ENCODE data around the gene SMDT1. TPM values are rescaled to one million over a fixed set of nuclear protein-coding genes. Genes with fewer than 3 reads are reported as not detected.
A peak's percentile ranks its signal among the peaks of the same experiment; 100 is the strongest.
"Not testable (repeated sequence)": the region's sequence is repeated elsewhere in the genome, so short reads cannot be mapped to it uniquely, and the experiment has no call there.

Gene SMDT1
- total RNA-seq, 1 experiment from 2014 or later = 76.9 TPM

DNA sequence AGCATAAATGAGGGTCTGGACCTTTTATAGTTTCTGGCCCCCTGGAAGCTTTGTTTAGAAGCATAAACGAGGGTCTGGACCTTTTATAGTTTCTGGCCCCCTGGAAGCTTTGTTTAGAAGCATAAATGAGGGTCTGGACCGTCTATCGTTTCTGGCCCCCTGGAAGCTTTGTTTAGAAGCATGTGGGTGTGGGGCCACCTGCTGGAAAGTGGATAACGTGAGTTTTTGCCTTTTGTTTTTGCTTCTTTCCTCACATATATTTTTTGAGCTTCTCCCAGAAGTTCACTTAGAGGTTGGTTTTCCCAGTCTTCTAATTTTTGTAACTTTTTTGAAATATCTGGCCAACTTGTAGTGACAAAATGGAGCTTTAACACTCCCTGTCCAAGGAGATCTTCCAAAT, 33.3 kb downstream of the SMDT1 start:
- peak; percentile 15 for TF ChIP-seq CTCF (IDR thresholded peaks at IDR 0.05; ENCODE audit: unreplicated experiment)
- H3K27ac Mint-ChIP-seq (ENCODE audit: low read depth, unreplicated experiment); H3K4me3 Mint-ChIP-seq (ENCODE audit: unreplicated experiment); BruUV-seq (replicated peaks); H3K27me3 Mint-ChIP-seq (ENCODE audit: insufficient read depth, unreplicated experiment); H3K9me3 Mint-ChIP-seq (ENCODE audit: unreplicated experiment); H3K36me3 Mint-ChIP-seq (ENCODE audit: insufficient read depth, unreplicated experiment); H3K4me1 Mint-ChIP-seq (ENCODE audit: insufficient read depth, unreplicated experiment): not testable (repeated sequence)
- POLR2A ChIA-PET = interaction anchor here (0.6 to 1.1 kb wide), 2 partner anchors 10 to 143 kb away, joined by 3 to 4 read pairs; partner anchors contain the start of gene SEPTIN3
- DNase-seq (ENCODE audit: unreplicated experiment) = peak; percentile 28
- CTCF ChIA-PET = interaction anchor here (0.7 to 2.1 kb wide), 8 partner anchors 10 to 1131 kb away, joined by 3 to 10 read pairs (median 4); partner anchors contain the start of gene NDUFA6
- intact Hi-C loops (cut with micrococcal nuclease) = loop anchor here (5.0 kb wide), 1 partner anchor 290 kb away; no protein-coding TSS in a partner anchor

DNA sequence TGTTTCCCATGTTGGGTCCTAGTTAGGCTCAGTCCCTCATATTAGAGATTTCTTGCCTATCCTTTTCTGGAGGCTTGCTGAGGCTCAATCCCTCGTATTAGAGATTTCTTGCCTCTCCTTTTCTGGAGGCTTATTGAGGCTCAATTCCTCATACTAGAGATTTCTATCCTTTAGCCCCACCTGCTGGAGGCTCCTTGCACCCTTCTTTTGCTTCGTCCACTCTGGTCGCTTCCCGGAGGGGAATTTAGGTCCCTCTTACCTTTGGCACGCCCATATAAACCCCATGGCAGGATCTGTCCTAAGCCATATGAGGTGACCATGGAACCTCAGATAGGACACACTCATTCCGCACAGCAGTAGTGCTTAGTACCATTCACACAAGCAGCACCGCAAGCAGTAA, 35.2 kb downstream of the SMDT1 start:
- intact Hi-C loops (cut with micrococcal nuclease) = loop anchor here (1.0 to 5.0 kb wide), 2 partner anchors 148 to 292 kb away; no protein-coding TSS in a partner anchor
- no peak overlapping the region for H3K4me3 Mint-ChIP-seq (ENCODE audit: unreplicated experiment)
- no peaks in the 10 kb centered on the region for H3K9me3 Mint-ChIP-seq (ENCODE audit: unreplicated experiment)
- no peaks in the 10 kb centered on the region for H3K27me3 Mint-ChIP-seq (ENCODE audit: insufficient read depth, unreplicated experiment)
- BruUV-seq (replicated peaks) = no TSS peak
- DNase-seq (ENCODE audit: unreplicated experiment) = peak; percentile 46
- H3K36me3 Mint-ChIP-seq (ENCODE audit: insufficient read depth, unreplicated experiment) = no peaks in the 10 kb centered on the region
- no peak overlapping the region for H3K27ac Mint-ChIP-seq (ENCODE audit: low read depth, unreplicated experiment)
- CTCF ChIA-PET = interaction anchor here (0.6 kb wide), 1 partner anchor 217 kb away, joined by 3 read pairs; no protein-coding TSS in a partner anchor
- POLR2A ChIA-PET = no interaction called here
- peak; percentile 40 for TF ChIP-seq CTCF (IDR thresholded peaks at IDR 0.05; ENCODE audit: unreplicated experiment)
- no peaks in the 10 kb centered on the region for H3K4me1 Mint-ChIP-seq (ENCODE audit: insufficient read depth, unreplicated experiment)

DNA sequence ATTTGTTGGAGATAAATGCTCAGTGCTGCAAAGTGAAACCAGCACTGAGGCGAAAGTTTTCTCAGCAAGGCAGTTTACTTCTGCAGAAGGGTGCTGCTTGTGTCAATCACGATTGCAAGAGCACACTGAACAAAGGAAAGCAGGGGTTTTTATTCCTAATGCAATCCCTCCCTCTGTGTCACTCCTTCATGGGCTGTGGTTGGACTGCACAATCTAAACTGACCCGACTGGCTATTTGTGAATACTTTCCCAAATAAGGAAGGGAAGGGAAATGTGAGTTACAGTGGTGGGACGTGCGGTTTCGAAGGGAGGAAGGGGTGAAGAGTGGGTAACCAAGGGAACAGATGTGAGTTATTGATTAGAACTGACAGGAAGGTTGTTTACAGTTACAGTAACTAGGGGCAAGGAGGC, 35.9 kb downstream of the SMDT1 start:
- H3K9me3 Mint-ChIP-seq (ENCODE audit: unreplicated experiment); DNase-seq (ENCODE audit: unreplicated experiment); H3K4me3 Mint-ChIP-seq (ENCODE audit: unreplicated experiment); BruUV-seq (replicated peaks); H3K27ac Mint-ChIP-seq (ENCODE audit: low read depth, unreplicated experiment); CTCF ChIA-PET; intact Hi-C loops (cut with micrococcal nuclease); POLR2A ChIA-PET; H3K4me1 Mint-ChIP-seq (ENCODE audit: insufficient read depth, unreplicated experiment); H3K36me3 Mint-ChIP-seq (ENCODE audit: insufficient read depth, unreplicated experiment); H3K27me3 Mint-ChIP-seq (ENCODE audit: insufficient read depth, unreplicated experiment): not testable (repeated sequence)

DNA sequence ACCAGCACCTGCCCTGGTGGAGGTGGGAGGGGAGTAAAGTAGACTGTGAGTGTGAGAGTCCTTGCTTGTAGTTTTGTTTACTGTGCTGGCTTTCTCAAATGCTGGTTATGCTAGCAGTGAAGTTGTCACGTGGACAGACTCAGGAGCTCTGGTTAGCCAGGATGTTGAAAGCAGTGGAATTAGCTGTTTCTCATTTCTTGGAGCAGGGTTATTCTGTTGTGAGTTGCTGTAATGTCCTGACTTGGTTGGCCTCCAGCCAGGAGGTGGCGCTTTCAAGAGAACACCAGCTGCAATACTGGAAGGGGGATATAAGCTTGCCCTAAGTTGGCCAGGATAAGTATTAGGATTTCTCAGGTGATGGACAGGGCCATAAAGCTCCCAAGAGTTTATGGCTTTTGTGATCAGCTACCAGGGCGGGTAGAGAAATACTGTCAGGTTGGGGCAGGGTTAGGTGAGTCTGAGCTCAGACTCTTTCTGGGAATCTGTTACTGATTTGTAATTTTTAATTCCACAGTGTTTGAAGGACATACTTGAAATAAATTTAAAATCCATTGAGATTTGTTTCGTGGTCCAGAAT, 37.4 kb downstream of the SMDT1 start:
- intact Hi-C loops (cut with micrococcal nuclease) = no loop called here
- Mint-ChIP-seq H3K4me3 (ENCODE audit: unreplicated experiment) (no peak overlapping the region), H3K4me1 (ENCODE audit: insufficient read depth, unreplicated experiment) (no peaks in the 10 kb centered on the region), H3K27ac (ENCODE audit: low read depth, unreplicated experiment) (no peak overlapping the region), H3K9me3 (ENCODE audit: unreplicated experiment) (no peaks in the 10 kb centered on the region), H3K36me3 (ENCODE audit: insufficient read depth, unreplicated experiment) (peaks cover 3% of the 10 kb centered on the region), H3K27me3 (ENCODE audit: insufficient read depth, unreplicated experiment) (no peaks in the 10 kb centered on the region)
- DNase-seq (ENCODE audit: unreplicated experiment) = peak; percentile 20
- ChIA-PET CTCF (interaction anchor here (1.6 to 2.4 kb wide), 2 partner anchors 16 to 26 kb away, joined by 4 to 7 read pairs; no protein-coding TSS in a partner anchor), POLR2A (interaction anchor here (0.6 to 0.9 kb wide), 3 partner anchors 24 to 326 kb away, joined by 3 to 5 read pairs (median 3); no protein-coding TSS in a partner anchor)
- TF ChIP-seq CTCF (IDR thresholded peaks at IDR 0.05; ENCODE audit: unreplicated experiment) = no peak
- no TSS peak for BruUV-seq (replicated peaks)

GRCh38 chr22:42120231-42121021, 40.9 kb downstream of the SMDT1 start:
- POLR2A ChIA-PET; intact Hi-C loops (cut with micrococcal nuclease); BruUV-seq (replicated peaks); H3K27me3 Mint-ChIP-seq (ENCODE audit: insufficient read depth, unreplicated experiment); H3K9me3 Mint-ChIP-seq (ENCODE audit: unreplicated experiment); DNase-seq (ENCODE audit: unreplicated experiment); H3K36me3 Mint-ChIP-seq (ENCODE audit: insufficient read depth, unreplicated experiment); H3K4me1 Mint-ChIP-seq (ENCODE audit: insufficient read depth, unreplicated experiment); CTCF ChIA-PET; H3K27ac Mint-ChIP-seq (ENCODE audit: low read depth, unreplicated experiment); H3K4me3 Mint-ChIP-seq (ENCODE audit: unreplicated experiment): not testable (repeated sequence)

DNA sequence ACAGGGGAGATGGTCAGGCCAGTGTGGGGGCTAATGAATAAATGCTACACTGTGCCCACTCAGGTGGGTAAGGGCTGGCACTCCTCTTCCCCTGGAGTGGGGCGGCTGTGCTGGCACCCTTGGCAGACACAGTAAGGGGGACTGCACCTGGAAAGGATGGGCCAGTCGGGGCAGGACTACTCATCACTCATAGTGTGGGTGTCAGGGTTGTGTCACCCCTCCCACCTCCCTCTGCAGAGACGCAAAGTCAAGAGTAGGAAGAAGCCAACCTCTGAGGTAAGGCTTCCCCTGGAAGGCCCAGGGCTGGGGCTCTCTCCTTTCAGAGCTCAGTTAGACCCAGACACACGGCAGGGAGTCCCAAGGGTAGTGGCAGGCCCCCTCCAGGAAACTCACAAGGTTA, 44.0 kb downstream of the SMDT1 start:
- H3K36me3 Mint-ChIP-seq (ENCODE audit: insufficient read depth, unreplicated experiment) = peaks cover 12% of the 10 kb centered on the region
- H3K4me1 Mint-ChIP-seq (ENCODE audit: insufficient read depth, unreplicated experiment); H3K27ac Mint-ChIP-seq (ENCODE audit: low read depth, unreplicated experiment); DNase-seq (ENCODE audit: unreplicated experiment); intact Hi-C loops (cut with micrococcal nuclease); H3K4me3 Mint-ChIP-seq (ENCODE audit: unreplicated experiment); H3K9me3 Mint-ChIP-seq (ENCODE audit: unreplicated experiment); H3K27me3 Mint-ChIP-seq (ENCODE audit: insufficient read depth, unreplicated experiment); BruUV-seq (replicated peaks); POLR2A ChIA-PET: not testable (repeated sequence)
- CTCF ChIA-PET = interaction anchor here (0.6 kb wide), 1 partner anchor 32 kb away, joined by 3 read pairs; no protein-coding TSS in a partner anchor
